Ecto neural progenitor cell (in vitro differentiated cells): ENCODE measurements around the gene TMEM86A.

Source experiments
- DNase-seq: peaks from one replicate; pipeline ENCODE4 v3.0.0-alpha.2; 2018; ENCODE audit warnings: low spot score

TMEM86A gene

GRCh38 chr11:18726040-18726439 is 27.5 kb downstream of the TMEM86A start, which contains the start of gene IGSF22:
IGSF22 (minus strand) TSS chr11:18726188; CDS start chr11:18724236, 1,952 bp downstream.
- DNase-seq, result no peak

GRCh38 chr11:18727479-18728236 is 29.1 kb downstream of the TMEM86A start:
- DNase-seq, result peak; percentile 74

- no peak for DNase-seq
These were observed 30.1 kb downstream of the TMEM86A start for GRCh38 chr11:18728658-18729057.

GRCh38 chr11:18729426-18729825 is 30.8 kb downstream of the TMEM86A start:
- DNase-seq, result no peak

- DNase-seq, result no peak
These were observed 31.4 kb downstream of the TMEM86A start for GRCh38 chr11:18730020-18730419.

- DNase-seq, result no peak
These were observed 32.9 kb downstream of the TMEM86A start for GRCh38 chr11:18731441-18731840.

GRCh38 chr11:18731949-18732821 is 33.6 kb downstream of the TMEM86A start:
- DNase-seq, result peak; percentile 74

GRCh38 chr11:18733202-18733601 is 34.6 kb downstream of the TMEM86A start:
- no peak for DNase-seq

GRCh38 chr11:18736590-18737148 is 38.1 kb downstream of the TMEM86A start:
- DNase-seq, result no peak

GRCh38 chr11:18737642-18738041 is 39.1 kb downstream of the TMEM86A start:
- no peak for DNase-seq

- no peak for DNase-seq
These were observed 41.1 kb downstream of the TMEM86A start for GRCh38 chr11:18739685-18740084.

GRCh38 chr11:18741783-18742182 is 43.2 kb downstream of the TMEM86A start:
- no peak for DNase-seq

- no peak for DNase-seq
These were observed 44.8 kb downstream of the TMEM86A start for GRCh38 chr11:18743365-18743764.

GRCh38 chr11:18743900-18744514 is 45.4 kb downstream of the TMEM86A start:
- no peak for DNase-seq

GRCh38 chr11:18745251-18745650 is 46.7 kb downstream of the TMEM86A start:
- no peak for DNase-seq

- no peak for DNase-seq
These were observed 50.3 kb downstream of the TMEM86A start for GRCh38 chr11:18748766-18749365.

- DNase-seq, result no peak
These were observed 51.2 kb downstream of the TMEM86A start for GRCh38 chr11:18749681-18750319.

GRCh38 chr11:18750944-18751343 is 52.4 kb downstream of the TMEM86A start:
- no peak for DNase-seq

GRCh38 chr11:18752502-18752901 is 53.9 kb downstream of the TMEM86A start:
- no peak for DNase-seq

- no peak for DNase-seq
These were observed 55.7 kb downstream of the TMEM86A start for GRCh38 chr11:18754308-18754707.
